Measurements from ENCODE around the gene GLDC. TPM values are rescaled to one million over a fixed set of nuclear protein-coding genes. Genes with fewer than 3 reads are reported as not detected.

Gene GLDC
- total RNA-seq, 1 experiment from 2014 or later, result 5.1 TPM

DNA sequence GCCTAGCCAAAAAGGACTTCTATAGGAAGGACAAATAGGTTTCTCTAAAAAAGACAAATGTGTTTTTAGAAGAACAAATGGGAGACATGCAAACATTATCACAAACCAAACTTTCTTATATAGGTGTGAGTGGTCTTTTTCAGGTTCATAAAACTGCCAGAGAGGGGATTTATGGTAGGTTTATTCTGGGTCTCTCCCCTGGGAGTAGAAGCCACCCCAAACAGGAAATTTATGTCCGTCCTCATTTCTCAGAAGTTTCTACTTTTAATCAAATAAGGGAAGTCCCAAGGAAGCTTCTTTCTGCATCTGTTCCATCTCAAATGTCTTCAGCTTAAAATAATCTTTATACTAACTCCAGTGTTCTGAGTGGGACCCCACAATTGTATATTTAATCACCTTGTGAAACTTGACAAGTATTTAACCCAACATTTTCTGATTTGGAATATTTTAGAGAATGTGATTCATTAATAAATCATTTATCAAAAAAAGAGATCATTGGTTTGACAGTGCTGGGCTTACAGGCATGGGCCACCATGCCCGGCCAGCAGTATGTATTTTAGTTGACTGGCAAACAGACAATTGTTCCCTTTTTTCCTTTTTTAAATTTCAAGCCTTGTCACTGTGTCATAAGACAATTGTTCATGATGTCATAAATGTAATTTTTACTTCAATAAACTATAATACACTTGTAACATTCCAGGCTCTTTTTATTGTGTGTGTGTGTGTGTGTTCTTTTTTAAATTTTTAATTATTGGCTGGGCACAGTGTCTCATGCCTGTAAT lies 44.6 kb upstream of the GLDC start:
- H3K36me3 Mint-ChIP-seq (ENCODE audit: insufficient read depth, unreplicated experiment), result no peaks in the 10 kb centered on the region
- no peak overlapping the region for H3K27ac Mint-ChIP-seq (ENCODE audit: unreplicated experiment)
- H3K4me1 Mint-ChIP-seq (ENCODE audit: low read depth, unreplicated experiment), result no peaks in the 10 kb centered on the region
- no peaks in the 10 kb centered on the region for H3K27me3 Mint-ChIP-seq (ENCODE audit: unreplicated experiment)
- no peak for DNase-seq
- no peaks in the 10 kb centered on the region for H3K9me3 Mint-ChIP-seq (ENCODE audit: low read depth, unreplicated experiment)
- CTCF ChIA-PET, result no interaction called here
- TF ChIP-seq, protein P1, sequence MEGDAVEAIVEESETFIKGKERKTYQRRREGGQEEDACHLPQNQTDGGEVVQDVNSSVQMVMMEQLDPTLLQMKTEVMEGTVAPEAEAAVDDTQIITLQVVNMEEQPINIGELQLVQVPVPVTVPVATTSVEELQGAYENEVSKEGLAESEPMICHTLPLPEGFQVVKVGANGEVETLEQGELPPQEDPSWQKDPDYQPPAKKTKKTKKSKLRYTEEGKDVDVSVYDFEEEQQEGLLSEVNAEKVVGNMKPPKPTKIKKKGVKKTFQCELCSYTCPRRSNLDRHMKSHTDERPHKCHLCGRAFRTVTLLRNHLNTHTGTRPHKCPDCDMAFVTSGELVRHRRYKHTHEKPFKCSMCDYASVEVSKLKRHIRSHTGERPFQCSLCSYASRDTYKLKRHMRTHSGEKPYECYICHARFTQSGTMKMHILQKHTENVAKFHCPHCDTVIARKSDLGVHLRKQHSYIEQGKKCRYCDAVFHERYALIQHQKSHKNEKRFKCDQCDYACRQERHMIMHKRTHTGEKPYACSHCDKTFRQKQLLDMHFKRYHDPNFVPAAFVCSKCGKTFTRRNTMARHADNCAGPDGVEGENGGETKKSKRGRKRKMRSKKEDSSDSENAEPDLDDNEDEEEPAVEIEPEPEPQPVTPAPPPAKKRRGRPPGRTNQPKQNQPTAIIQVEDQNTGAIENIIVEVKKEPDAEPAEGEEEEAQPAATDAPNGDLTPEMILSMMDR (IDR thresholded peaks at IDR 0.05; ENCODE audit: unreplicated experiment), result no peak
- intact Hi-C loops (cut with micrococcal nuclease; ENCODE audit: unreplicated experiment), result no loop called here
- BruUV-seq (replicated peaks), result no TSS peak
- no peak overlapping the region for H3K4me3 Mint-ChIP-seq (ENCODE audit: low read depth, unreplicated experiment)

DNA sequence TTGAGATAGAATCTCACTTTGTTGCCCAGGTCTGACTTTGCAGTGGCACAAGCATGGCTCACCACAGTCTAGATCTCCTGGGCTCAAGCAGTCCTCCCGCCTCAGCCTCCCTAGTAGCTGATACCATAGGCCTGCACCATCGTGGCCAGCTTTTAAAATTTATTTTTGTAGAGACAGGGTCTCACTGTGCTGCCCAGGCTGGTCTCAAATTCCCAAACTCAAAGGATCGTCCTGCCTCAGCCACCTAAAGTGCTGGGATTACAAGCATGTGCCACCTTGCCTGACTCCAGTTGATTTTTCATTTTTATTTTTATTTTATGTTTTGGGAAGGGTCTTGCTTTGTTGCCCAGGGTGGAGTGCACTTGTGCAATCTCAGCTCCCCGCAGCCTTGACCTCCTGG lies 41.7 kb upstream of the GLDC start:
- Mint-ChIP-seq H3K4me3 (ENCODE audit: low read depth, unreplicated experiment) (no peak overlapping the region), H3K9me3 (ENCODE audit: low read depth, unreplicated experiment) (no peaks in the 10 kb centered on the region), H3K27ac (ENCODE audit: unreplicated experiment) (no peak overlapping the region), H3K27me3 (ENCODE audit: unreplicated experiment) (no peaks in the 10 kb centered on the region), H3K36me3 (ENCODE audit: insufficient read depth, unreplicated experiment) (peaks cover 17% of the 10 kb centered on the region), H3K4me1 (ENCODE audit: low read depth, unreplicated experiment) (peaks cover 9% of the 10 kb centered on the region)
- CTCF ChIA-PET, result no interaction called here
- intact Hi-C loops (cut with micrococcal nuclease; ENCODE audit: unreplicated experiment), result no loop called here
- DNase-seq, result no peak
- TF ChIP-seq, protein P1 (IDR thresholded peaks at IDR 0.05; ENCODE audit: unreplicated experiment), result no peak
- no TSS peak for BruUV-seq (replicated peaks)

DNA sequence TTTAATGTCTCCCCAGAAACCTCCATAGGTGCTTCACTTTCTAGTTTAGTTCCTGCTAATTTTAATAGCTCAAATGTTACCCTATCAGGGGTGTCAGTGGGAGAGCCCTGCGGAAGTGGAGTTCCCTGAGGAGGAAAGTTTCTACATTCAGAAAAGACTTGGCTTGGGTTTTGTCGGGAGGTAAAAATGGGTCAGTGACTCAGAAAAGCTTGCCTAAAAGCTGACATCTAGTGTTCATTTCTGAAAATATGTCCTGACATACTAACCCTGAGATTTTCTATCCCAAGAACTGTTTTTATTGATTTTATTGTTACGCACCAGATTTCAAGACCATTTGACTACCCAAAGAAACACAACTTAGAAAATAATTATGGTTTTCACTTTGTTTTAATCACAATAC lies 40.9 kb upstream of the GLDC start:
- no peak overlapping the region for H3K27ac Mint-ChIP-seq (ENCODE audit: unreplicated experiment)
- no peak for DNase-seq
- peaks cover 9% of the 10 kb centered on the region for H3K4me1 Mint-ChIP-seq (ENCODE audit: low read depth, unreplicated experiment)
- no peaks in the 10 kb centered on the region for H3K9me3 Mint-ChIP-seq (ENCODE audit: low read depth, unreplicated experiment)
- TF ChIP-seq, protein P1 (IDR thresholded peaks at IDR 0.05; ENCODE audit: unreplicated experiment), result no peak
- H3K4me3 Mint-ChIP-seq (ENCODE audit: low read depth, unreplicated experiment), result no peak overlapping the region
- CTCF ChIA-PET, result no interaction called here
- intact Hi-C loops (cut with micrococcal nuclease; ENCODE audit: unreplicated experiment), result no loop called here
- H3K27me3 Mint-ChIP-seq (ENCODE audit: unreplicated experiment), result no peaks in the 10 kb centered on the region
- H3K36me3 Mint-ChIP-seq (ENCODE audit: insufficient read depth, unreplicated experiment), result peaks cover 25% of the 10 kb centered on the region
- no TSS peak for BruUV-seq (replicated peaks)

DNA sequence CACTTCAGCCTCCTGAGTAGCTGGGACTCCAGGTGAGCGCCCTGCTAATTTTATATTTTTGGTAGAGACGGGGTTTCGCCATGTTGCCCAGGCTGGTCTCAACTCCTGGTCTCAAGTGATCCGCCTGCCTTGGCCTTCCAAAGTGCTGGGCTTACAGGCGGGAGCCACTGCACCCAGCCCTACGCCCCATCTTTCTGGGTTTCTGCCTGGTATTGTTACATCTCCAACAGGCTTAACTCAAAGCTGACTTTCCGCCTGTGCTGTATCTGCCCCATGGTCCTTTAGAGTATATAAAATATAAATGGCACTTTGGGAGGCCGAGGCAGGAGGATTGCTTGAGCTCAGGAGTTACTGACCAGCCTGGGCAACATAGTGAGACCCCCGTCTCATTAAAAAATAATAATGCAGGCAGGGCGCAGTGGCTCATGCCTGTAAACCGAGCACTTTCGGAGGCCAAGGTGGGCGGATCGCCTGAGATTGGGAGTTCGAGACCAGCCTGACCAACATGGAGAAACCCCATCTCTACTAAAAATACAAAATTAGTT lies 36.5 kb upstream of the GLDC start:
- no TSS peak for BruUV-seq (replicated peaks)
- CTCF ChIA-PET, result interaction anchor here (0.6 to 0.7 kb wide), 3 partner anchors 17 to 83 kb away, joined by 4 to 6 read pairs (median 5); no protein-coding TSS in a partner anchor
- intact Hi-C loops (cut with micrococcal nuclease; ENCODE audit: unreplicated experiment), result loop anchor here (5.0 kb wide), 1 partner anchor 95 kb away; no protein-coding TSS in a partner anchor
- Mint-ChIP-seq H3K36me3 (ENCODE audit: insufficient read depth, unreplicated experiment) (peaks cover 36% of the 10 kb centered on the region), H3K27ac (ENCODE audit: unreplicated experiment) (peak overlapping the region; percentile 95), H3K27me3 (ENCODE audit: unreplicated experiment) (no peaks in the 10 kb centered on the region), H3K4me1 (ENCODE audit: low read depth, unreplicated experiment) (peaks cover 9% of the 10 kb centered on the region), H3K4me3 (ENCODE audit: low read depth, unreplicated experiment) (peak overlapping the region; percentile 70), H3K9me3 (ENCODE audit: low read depth, unreplicated experiment) (no peaks in the 10 kb centered on the region)
- TF ChIP-seq, protein P1 (IDR thresholded peaks at IDR 0.05; ENCODE audit: unreplicated experiment), result no peak
- no peak for DNase-seq
